ENCODE data around the gene IPMK.

DNA sequence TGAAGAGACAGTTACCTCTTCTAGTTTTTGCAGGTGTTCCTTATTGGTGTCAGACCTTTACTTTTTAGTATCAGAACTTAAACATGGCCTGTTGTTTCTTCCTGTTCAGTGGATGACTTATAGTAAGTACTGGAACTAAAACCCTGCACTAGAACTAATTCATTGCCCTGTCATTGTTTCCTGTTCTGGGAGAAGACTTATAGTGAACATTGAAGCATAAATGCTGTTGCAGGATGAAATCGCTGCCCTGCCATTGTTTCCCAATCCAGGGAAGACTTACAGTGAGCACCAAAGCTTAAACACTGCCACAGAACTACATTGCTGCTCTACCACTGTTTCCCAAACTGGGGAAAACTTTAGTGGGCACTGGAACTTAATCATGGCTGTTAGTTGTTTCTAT is 13.1 kb downstream of the IPMK start:
- TF ChIP-seq, protein P1, sequence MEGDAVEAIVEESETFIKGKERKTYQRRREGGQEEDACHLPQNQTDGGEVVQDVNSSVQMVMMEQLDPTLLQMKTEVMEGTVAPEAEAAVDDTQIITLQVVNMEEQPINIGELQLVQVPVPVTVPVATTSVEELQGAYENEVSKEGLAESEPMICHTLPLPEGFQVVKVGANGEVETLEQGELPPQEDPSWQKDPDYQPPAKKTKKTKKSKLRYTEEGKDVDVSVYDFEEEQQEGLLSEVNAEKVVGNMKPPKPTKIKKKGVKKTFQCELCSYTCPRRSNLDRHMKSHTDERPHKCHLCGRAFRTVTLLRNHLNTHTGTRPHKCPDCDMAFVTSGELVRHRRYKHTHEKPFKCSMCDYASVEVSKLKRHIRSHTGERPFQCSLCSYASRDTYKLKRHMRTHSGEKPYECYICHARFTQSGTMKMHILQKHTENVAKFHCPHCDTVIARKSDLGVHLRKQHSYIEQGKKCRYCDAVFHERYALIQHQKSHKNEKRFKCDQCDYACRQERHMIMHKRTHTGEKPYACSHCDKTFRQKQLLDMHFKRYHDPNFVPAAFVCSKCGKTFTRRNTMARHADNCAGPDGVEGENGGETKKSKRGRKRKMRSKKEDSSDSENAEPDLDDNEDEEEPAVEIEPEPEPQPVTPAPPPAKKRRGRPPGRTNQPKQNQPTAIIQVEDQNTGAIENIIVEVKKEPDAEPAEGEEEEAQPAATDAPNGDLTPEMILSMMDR (IDR thresholded peaks at IDR 0.05 in 4 of 5, conservative IDR thresholded peaks at IDR 0.05 in 1 of 5), result no peak
- no peak for TF ChIP-seq POLR2A (IDR thresholded peaks at IDR 0.05)

All from gastrocnemius medialis (tissue), 4 donors.